ENCODE results near the gene OGDH.

The OGDH gene

GRCh38 chr7:44637788-44638594 lies 31.6 kb downstream of the OGDH start:
- DNase-seq (ENCODE audit: low read depth in 2 of 2), result peak; percentile 74 to 75

DNA sequence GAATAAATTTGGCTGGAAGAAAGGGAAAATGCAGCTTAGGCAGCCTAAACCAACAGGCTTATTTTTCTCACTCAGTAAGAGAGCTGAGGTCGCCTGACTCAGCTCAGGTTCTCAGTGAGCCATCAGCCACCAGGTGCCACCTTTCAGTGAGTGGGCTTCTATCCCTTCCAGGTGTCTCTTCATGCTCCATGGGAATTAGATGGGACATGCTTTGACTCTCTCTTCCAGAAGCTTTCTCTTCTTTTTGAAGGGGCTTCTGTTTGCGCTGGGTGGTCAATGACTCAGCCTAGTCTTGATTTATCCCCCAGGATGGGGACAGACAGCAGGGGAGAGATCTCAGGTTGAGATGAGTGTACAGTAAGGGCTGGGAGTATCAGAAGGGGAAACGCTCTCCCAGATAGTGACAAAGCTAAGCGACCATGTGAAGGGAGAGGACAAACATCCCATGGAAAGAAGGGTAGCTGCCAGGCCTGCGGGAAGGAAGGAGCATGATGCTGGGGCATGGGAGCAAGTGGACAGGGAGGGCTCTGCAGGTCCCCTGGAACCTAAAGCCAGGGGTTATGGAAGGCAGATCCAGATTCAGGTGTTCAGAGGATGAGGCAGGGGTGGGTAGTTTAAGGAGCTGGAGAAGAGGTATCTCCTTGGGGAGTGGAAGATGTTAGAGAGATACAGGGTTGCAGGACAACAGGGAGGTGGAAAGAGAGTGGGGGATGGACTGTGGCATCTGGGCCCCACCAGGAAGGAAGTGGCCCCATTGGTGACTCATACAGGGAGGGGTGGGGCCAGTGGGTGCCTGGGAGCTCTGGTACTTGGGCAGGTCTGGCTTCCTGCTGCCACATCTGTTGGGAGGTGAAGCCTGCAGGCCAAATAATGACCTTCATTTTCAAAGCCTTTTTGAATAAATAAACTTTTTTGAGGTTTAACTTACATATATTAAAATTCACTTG lies 32.5 kb downstream of the OGDH start:
- peak; percentile 65 to 67 for DNase-seq (ENCODE audit: low read depth in 2 of 2)

DNA sequence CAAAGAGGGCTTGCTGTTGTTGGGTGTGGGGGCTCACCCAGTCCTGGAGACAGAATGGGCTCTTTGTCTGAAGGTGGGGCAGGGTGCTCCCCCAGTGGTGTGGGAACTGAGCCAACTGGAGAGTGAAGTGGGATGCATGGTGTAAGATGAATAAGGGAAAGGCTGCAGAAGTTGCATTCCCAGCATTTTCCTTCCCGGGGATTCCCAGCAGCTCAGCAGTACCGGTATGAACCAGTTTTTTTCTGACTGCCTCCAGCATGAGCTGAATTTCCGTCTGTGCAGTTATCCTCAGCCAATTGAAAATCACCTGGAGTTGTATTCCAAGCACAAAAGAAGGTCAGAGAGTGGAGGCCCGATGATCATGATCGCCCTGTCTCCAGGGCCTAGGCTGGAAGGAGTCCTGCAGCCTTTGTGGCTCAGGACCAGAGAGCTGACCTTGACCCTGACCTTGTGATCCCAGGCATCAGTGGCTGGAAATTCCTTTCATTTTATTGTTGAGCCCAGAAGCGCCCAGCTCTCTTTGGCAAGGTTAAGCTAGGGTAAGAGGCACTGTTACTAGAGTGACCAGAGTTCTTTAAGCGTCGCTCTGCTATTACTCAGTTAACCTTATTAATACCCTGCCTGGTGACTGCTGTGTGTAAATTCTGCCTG lies 33.4 kb downstream of the OGDH start:
- no peak for DNase-seq (ENCODE audit: low read depth in 2 of 2)

DNA sequence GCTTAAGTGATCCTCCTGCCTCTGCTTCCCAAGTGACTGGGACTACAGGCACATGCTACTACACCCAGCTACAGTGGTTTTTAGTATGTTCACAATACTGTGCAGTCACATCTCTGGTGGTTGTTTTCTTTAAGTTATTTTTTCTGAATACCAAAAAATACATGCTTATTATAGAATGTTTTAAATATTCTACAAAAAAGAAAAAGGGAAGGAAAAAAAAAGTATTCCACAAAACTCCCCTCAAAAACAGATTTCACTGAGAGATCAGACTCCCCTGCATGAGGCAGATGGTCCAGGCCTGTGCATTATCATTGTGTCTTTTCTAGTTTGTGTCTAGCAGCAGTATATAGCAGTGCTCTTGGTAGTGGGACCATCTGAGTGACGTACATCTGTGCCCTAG lies 36.8 kb downstream of the OGDH start:
- DNase-seq (ENCODE audit: low read depth in 2 of 2), result no peak

DNA sequence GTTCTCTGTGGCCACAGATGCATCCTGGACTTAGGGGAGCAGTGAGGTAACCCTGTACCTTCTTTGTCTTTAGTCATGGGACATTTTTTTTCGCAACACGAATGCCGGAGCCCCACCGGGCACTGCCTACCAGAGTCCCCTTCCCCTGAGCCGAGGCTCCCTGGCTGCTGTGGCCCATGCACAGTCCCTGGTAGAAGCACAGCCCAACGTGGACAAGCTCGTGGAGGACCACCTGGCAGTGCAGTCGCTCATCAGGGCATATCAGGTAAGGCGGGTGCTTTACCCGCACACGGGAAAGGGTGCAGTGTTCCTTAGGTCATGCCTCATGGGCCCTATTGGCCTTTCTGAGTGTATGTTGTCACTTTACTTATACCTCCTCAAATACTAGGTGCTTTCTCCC lies 38.8 kb downstream of the OGDH start:
- DNase-seq (ENCODE audit: low read depth in 2 of 2), result no peak

DNA sequence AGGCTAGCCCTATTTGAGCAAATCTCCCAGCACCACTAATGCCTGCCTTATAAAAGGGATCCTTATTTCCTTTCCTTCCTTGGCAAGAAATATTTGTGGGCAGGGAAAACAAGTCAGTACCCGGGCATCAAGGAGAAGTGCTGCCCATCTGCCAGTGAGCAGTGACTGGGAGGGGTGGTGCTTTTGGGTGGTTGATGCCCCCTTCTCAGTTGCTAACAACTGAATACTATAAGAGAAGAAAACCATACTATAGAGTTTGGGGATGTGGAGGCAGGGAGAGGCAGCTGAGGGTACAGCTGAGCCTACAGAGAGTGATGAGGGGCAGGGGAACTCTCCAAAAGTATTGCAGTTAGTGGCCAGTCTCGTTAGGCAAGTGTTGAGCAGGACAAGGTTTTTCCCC lies 39.3 kb downstream of the OGDH start:
- no peak for DNase-seq (ENCODE audit: low read depth in 2 of 2)

- DNase-seq (ENCODE audit: low read depth in 2 of 2), result no peak
Measured at GRCh38 chr7:44646176-44646920, 39.9 kb downstream of the OGDH start.

- no peak for DNase-seq (ENCODE audit: low read depth in 2 of 2)
Measured at GRCh38 chr7:44646921-44647636, 40.7 kb downstream of the OGDH start.

GRCh38 chr7:44647981-44648714 lies 41.7 kb downstream of the OGDH start:
- DNase-seq (ENCODE audit: low read depth in 2 of 2), result no peak

DNA sequence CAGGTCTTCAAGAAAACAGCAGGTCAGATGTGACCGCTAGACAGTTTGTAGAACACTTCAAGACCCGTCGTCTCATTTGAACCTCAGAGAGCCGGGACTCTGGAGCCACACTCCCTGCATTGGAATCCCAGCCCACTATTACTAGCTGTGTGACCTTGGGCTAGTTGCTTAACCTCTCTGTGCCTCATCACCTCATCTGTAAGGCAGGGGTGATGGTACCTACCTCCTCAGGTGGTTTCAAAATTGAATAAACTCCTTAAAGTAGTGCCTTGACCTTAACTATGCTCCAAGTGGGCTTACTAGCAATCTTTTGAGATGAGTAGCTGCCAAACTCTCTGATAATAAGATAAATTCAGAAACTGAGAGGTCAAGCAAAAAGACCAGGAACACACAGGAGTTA lies 43.8 kb downstream of the OGDH start:
- no peak for DNase-seq (ENCODE audit: low read depth in 2 of 2)

DNA sequence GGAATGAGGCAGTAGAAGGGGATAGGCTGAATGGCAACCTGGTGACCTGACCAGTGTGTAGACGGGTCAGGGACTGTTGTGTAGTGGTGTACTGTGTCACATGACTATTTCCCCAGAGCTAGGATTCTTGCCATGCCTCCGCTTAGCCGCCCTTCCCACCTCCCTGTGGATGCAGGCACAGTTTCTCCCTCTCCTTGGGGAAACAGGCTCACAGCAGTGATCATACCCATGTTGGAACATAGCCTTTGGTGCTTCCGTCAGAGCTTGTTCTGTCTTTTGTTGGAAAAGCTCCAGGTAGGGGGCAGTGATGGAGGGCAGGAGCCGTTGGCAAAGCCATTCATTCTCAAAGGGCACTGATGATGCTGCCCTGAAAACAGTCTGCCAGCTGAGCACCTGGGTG lies 44.3 kb downstream of the OGDH start:
- no peak for DNase-seq (ENCODE audit: low read depth in 2 of 2)

- DNase-seq (ENCODE audit: low read depth in 2 of 2), result no peak
Measured at GRCh38 chr7:44652535-44652934, 46.1 kb downstream of the OGDH start.

DNA sequence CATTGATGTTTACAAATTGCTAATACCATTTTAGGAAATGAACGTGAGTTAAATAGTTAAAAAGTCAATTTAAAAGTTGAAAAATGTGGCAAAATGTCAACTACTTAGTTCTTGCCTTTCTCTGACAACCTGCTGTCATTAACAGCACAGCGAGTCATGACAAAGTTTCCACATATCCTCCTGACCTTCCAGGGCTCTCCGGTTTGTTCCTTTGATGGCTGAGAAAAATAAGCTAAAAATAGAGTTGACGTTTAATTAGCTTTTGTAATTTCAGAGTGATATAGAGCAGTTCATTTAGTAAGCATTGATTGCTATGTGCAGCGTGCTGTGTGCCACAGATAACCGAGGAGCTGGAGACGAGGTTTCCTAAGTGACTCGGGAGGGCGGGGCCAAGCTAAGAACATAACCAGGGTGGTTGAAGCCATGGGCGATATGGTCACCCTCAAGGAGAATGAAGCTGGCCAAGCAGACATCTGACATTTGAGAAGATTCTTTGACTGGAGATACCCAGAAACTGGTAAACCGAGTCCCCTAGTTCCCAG lies 47.9 kb downstream of the OGDH start:
- no peak for DNase-seq (ENCODE audit: low read depth in 2 of 2)

- no peak for DNase-seq (ENCODE audit: low read depth in 2 of 2)
Measured at GRCh38 chr7:44655341-44655740, 48.9 kb downstream of the OGDH start.

- no peak for DNase-seq (ENCODE audit: low read depth in 2 of 2)
Measured at GRCh38 chr7:44658979-44659378, 52.6 kb downstream of the OGDH start.

DNA sequence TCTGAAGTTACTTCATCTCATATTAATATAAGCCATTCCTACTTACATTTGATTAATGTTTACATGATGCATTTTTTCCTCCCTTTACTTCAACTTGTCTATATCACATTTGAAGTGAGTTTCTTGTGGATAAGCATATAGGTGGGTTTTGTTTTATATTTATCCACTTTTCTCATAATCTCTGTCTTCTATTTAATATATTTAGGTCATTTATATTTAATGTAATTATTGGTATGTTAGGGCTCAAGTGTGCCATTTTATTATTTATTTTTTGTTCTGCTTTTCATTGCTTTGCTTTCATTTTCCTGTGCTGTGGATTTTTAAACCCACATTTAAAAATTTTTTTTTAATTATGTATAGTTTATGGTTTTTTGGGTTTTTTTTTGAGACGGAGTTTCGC lies 54.8 kb downstream of the OGDH start:
- no peak for DNase-seq (ENCODE audit: low read depth in 2 of 2)

DNA sequence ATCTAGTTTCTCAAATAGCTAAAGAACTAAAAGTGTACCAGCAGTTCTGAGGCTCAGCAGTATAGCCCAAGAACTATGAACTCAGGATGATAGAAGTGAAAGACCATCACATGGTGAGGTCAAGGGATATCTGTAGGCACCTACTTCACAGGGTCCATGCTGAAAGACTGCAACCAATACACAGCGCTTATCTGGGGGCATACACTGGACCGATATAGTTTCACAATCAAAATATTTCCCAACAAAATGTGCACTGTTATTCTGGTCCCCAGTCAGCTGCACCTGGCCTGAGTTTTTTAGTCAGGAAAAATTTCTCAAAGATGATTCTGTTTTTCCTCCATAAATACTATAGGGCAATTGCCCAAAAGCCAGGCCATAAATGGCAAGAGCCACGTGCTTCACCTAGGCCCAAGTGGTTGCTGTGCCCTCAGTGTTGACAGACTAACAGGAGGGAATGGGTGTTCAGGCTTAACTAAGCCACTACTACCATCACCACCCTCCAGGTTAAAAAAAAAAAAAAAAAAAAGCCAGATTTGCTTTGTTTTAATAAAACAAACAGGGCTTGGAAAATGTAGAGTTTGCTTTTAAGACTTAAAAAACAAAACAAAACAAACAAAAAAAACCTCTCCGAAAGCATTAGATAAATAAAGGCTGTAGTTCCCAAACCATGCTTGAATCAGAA lies 58.5 kb downstream of the OGDH start:
- DNase-seq (ENCODE audit: low read depth in 2 of 2), result no peak

GRCh38 chr7:44665531-44666213 lies 59.2 kb downstream of the OGDH start:
- DNase-seq (ENCODE audit: low read depth in 2 of 2), result no peak

- DNase-seq (ENCODE audit: low read depth in 2 of 2), result no peak
Measured at GRCh38 chr7:44666566-44666965, 60.1 kb downstream of the OGDH start.
